ENCODE measurements around the gene PLPPR3.

DNA sequence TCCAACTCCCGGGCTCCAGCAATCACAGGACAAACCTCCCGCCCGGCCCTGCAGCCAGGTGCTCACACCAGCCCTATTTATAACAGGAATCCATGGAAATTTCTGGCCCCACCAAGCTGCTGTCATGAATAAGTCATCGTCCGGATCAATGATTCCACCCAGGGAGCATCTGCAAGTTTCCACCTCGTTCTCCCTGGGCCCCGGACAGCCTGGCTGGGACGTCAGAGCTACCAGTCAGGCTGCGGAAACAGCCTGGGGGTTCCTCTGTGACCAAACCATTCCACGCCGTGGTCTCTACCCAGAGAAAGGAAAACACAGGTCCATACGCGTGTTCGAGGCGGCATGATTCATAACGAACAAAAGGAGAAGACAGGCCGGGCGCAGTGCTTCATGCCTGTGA lies 45.2 kb downstream of the PLPPR3 start:
- TF ChIP-seq ZNF184 (tag by site-specific recombination; IDR thresholded peaks at IDR 0.05) (no peak), ZNF747 (tag by site-specific recombination; IDR thresholded peaks at IDR 0.05) (no peak), ZNF155 (tag by site-specific recombination; IDR thresholded peaks at IDR 0.05) (no peak), EGR2 (tag by site-specific recombination; IDR thresholded peaks at IDR 0.05; ENCODE audit: low read depth) (no peak)
- TF ChIP-seq, protein P1, sequence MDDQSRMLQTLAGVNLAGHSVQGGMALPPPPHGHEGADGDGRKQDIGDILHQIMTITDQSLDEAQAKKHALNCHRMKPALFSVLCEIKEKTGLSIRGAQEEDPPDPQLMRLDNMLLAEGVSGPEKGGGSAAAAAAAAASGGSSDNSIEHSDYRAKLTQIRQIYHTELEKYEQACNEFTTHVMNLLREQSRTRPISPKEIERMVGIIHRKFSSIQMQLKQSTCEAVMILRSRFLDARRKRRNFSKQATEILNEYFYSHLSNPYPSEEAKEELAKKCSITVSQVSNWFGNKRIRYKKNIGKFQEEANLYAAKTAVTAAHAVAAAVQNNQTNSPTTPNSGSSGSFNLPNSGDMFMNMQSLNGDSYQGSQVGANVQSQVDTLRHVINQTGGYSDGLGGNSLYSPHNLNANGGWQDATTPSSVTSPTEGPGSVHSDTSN (CRISPR knock-in tag; IDR thresholded peaks at IDR 0.05): no peak
- TF ChIP-seq, protein P2, sequence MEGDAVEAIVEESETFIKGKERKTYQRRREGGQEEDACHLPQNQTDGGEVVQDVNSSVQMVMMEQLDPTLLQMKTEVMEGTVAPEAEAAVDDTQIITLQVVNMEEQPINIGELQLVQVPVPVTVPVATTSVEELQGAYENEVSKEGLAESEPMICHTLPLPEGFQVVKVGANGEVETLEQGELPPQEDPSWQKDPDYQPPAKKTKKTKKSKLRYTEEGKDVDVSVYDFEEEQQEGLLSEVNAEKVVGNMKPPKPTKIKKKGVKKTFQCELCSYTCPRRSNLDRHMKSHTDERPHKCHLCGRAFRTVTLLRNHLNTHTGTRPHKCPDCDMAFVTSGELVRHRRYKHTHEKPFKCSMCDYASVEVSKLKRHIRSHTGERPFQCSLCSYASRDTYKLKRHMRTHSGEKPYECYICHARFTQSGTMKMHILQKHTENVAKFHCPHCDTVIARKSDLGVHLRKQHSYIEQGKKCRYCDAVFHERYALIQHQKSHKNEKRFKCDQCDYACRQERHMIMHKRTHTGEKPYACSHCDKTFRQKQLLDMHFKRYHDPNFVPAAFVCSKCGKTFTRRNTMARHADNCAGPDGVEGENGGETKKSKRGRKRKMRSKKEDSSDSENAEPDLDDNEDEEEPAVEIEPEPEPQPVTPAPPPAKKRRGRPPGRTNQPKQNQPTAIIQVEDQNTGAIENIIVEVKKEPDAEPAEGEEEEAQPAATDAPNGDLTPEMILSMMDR (tag by site-specific recombination; IDR thresholded peaks at IDR 0.05): no peak
- TF ChIP-seq, protein P3, sequence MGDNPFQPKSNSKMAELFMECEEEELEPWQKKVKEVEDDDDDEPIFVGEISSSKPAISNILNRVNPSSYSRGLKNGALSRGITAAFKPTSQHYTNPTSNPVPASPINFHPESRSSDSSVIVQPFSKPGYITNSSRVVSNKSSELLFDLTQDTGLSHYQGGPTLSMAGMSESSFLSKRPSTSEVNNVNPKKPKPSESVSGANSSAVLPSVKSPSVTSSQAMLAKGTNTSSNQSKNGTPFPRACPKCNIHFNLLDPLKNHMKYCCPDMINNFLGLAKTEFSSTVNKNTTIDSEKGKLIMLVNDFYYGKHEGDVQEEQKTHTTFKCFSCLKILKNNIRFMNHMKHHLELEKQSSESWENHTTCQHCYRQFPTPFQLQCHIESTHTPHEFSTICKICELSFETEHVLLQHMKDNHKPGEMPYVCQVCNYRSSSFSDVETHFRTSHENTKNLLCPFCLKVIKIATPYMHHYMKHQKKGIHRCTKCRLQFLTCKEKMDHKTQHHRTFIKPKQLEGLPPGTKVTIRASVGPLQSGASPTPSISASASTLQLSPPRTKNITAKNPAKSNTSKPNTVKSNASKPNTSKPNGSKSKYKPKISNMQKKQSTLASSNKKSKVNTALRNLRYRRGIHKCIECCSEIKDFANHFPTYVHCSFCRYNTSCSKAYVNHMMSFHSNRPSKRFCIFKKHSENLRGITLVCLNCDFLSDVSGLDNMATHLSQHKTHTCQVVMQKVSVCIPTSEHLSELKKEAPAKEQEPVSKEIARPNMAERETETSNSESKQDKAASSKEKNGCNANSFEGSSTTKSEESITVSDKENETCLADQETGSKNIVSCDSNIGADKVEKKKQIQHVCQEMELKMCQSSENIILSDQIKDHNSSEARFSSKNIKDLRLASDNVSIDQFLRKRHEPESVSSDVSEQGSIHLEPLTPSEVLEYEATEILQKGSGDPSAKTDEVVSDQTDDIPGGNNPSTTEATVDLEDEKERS (tag by site-specific recombination; IDR thresholded peaks at IDR 0.05): no peak
- TF ChIP-seq, protein P4, sequence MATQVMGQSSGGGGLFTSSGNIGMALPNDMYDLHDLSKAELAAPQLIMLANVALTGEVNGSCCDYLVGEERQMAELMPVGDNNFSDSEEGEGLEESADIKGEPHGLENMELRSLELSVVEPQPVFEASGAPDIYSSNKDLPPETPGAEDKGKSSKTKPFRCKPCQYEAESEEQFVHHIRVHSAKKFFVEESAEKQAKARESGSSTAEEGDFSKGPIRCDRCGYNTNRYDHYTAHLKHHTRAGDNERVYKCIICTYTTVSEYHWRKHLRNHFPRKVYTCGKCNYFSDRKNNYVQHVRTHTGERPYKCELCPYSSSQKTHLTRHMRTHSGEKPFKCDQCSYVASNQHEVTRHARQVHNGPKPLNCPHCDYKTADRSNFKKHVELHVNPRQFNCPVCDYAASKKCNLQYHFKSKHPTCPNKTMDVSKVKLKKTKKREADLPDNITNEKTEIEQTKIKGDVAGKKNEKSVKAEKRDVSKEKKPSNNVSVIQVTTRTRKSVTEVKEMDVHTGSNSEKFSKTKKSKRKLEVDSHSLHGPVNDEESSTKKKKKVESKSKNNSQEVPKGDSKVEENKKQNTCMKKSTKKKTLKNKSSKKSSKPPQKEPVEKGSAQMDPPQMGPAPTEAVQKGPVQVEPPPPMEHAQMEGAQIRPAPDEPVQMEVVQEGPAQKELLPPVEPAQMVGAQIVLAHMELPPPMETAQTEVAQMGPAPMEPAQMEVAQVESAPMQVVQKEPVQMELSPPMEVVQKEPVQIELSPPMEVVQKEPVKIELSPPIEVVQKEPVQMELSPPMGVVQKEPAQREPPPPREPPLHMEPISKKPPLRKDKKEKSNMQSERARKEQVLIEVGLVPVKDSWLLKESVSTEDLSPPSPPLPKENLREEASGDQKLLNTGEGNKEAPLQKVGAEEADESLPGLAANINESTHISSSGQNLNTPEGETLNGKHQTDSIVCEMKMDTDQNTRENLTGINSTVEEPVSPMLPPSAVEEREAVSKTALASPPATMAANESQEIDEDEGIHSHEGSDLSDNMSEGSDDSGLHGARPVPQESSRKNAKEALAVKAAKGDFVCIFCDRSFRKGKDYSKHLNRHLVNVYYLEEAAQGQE (tag by site-specific recombination; IDR thresholded peaks at IDR 0.05): no peak

All from HEK293 (cell line).